Tibial artery (tissue), 4 donors: ENCODE data around the gene RPL23.

Experiments
- DNase-seq, 2 donors: peaks; one replicate each; pipeline ENCODE4 v3.0.0-alpha.2; 2019
- H3K27ac ChIP-seq, 2 donors: fragments of 200-600 bp; sonication (generic) in 1 of 2; 1 replicate in 1 of 2; 2 replicates in 1 of 2; pipeline ENCODE4 v1.5.1; 2018 to 2019; ENCODE audit warnings: mild to moderate bottlenecking in 1 of 2
- H3K27me3 ChIP-seq, 2 donors: fragments of 200-600 bp; sonication (generic) in 1 of 2; one replicate each; pipeline versions ENCODE4 v1.5.1 to v1.6.0; 2016 to 2019
- H3K36me3 ChIP-seq, 3 donors: fragments of 200-600 bp; sonication (generic) in 2 of 3; one replicate each; pipeline ENCODE4 v1.5.1; 2016 to 2019; ENCODE audit warnings: mild to moderate bottlenecking in 2 of 3
- H3K4me1 ChIP-seq, 4 donors: fragments of 200-600 bp; sonication (generic) in 2 of 4; 1 replicate in 3 of 4; 2 replicates in 1 of 4; pipeline ENCODE4 v1.5.1; 2016 to 2019
- H3K4me3 ChIP-seq, 2 donors: fragments of 200-600 bp; sonication (generic) in 1 of 2; 1 replicate in 1 of 2; 2 replicates in 1 of 2; pipeline ENCODE4 v1.5.1; 2018 to 2019; ENCODE audit warnings: mild to moderate bottlenecking in 2 of 2
- H3K9me3 ChIP-seq, 3 donors: fragments of 200-600 bp; sonication (generic) in 1 of 3; one replicate each; pipeline ENCODE4 v1.5.1; 2016 to 2019
- intact Hi-C: fragments of 100-400 bp; cut with DNase I; formaldehyde crosslinking; loops from one replicate; pipeline ENCODE4 v1.15.0; 2023; ENCODE audit warnings: low total_unique reads
- TF ChIP-seq, protein P1 (sequence below), 2 experiments: fragments of 200-600 bp in 1 of 2; fragments of 450-650 bp in 1 of 2; IDR thresholded peaks; one replicate each; pipeline ENCODE4 v1.5.1; 2017 to 2019; ENCODE audit warnings: antibody characterized with exemption in 2 of 2, mild to moderate bottlenecking in 1 of 2, moderate library complexity in 1 of 2

RPL23 gene

DNA sequence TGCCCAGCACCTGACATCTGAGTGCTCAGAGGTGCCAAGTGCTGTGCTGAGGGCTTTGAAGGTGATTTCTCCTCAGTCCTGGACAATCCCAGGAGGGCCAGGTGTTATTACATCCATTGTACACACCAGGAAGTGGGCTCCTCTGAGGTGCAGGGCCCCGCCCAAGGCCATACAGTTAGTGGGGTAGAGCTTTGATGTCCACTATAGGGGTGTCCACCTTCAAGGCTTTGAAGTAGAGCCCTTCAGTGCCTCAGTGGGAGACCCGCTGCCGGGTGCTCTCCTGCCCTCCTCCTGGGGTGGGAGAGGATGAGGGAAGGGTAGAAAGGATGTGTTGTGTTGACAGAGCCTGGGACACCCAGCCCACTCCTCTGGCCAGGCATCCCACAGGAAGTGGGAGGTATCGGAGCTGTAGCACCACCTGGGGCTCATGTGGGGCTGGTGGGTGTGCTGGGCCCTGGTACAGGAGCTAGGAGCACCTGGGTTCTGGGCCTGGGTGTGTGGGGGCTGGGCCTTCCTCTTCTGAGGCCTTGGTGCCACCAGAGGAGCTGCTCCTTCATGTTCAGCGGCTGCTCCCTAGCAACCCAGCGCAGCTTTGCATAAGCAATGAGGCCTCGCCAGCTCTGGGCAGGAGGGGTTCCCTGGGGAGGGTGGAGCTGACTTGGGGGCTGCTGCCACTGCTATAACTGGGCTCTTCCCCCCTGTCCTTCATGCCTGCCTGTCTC is 23.8 kb upstream of the RPL23 start:
- intact Hi-C loops, result loop anchor here (10.0 kb wide), 1 partner anchor 288 kb away; the partner anchor contains the start of gene ARL5C
- Histone ChIP-seq H3K4me3 (peak overlapping the region in 1 of 2 donors; percentile 19), H3K27me3 (no peaks in the 10 kb centered on the region), H3K36me3 (peaks cover 10 to 18% (median 12%) of the 10 kb centered on the region in 3 donors), H3K27ac (peak overlapping the region; percentile 92 to 98), H3K9me3 (no peaks in the 10 kb centered on the region), H3K4me1 (peaks cover 6 to 100% (median 91%) of the 10 kb centered on the region in 4 donors)
- DNase-seq, result no peak
- TF ChIP-seq, protein P1, sequence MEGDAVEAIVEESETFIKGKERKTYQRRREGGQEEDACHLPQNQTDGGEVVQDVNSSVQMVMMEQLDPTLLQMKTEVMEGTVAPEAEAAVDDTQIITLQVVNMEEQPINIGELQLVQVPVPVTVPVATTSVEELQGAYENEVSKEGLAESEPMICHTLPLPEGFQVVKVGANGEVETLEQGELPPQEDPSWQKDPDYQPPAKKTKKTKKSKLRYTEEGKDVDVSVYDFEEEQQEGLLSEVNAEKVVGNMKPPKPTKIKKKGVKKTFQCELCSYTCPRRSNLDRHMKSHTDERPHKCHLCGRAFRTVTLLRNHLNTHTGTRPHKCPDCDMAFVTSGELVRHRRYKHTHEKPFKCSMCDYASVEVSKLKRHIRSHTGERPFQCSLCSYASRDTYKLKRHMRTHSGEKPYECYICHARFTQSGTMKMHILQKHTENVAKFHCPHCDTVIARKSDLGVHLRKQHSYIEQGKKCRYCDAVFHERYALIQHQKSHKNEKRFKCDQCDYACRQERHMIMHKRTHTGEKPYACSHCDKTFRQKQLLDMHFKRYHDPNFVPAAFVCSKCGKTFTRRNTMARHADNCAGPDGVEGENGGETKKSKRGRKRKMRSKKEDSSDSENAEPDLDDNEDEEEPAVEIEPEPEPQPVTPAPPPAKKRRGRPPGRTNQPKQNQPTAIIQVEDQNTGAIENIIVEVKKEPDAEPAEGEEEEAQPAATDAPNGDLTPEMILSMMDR (IDR thresholded peaks at IDR 0.05), result no peak

DNA sequence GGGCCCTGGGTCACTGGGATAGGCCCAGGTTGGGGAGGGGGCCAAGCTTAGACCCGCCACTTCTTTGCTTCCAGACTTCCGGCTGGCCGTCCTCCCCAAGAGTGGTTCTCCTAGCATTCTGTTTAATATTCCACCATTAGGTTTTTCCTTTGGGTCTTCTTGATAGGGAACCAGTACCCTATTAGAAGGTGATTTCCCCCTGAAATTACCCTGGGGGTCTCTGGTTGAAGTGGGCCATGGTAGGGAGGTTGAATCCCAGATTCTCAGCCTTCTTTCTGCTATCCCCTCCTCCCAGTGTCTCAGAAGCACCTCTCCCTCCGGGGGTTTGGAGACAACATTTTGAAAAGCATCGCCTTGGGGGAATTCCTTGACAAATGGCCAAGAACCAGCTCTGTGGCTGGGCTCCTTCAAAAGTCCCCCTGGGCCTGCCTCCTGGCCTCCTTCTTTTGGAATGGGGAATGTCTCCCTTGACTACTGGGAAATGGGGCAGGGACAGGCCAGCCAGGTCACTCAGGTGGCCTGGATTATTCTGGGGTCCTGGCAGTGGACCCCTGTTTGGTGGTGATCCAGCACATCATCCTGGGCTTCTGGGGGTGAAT is 22.1 kb upstream of the RPL23 start:
- TF ChIP-seq, protein P1 (IDR thresholded peaks at IDR 0.05), result no peak
- H3K27ac ChIP-seq, result peak overlapping the region; percentile 92 to 98
- H3K9me3 ChIP-seq, result no peaks in the 10 kb centered on the region
- peaks cover 10 to 18% (median 12%) of the 10 kb centered on the region in 3 donors for H3K36me3 ChIP-seq
- peaks cover 6 to 95% (median 84%) of the 10 kb centered on the region in 4 donors for H3K4me1 ChIP-seq
- no peaks in the 10 kb centered on the region for H3K27me3 ChIP-seq
- peak overlapping the region; percentile 26 to 96 for H3K4me3 ChIP-seq
- no peak for DNase-seq
- intact Hi-C loops, result loop anchor here (10.0 kb wide), 1 partner anchor 289 kb away; the partner anchor contains the start of gene ARL5C

DNA sequence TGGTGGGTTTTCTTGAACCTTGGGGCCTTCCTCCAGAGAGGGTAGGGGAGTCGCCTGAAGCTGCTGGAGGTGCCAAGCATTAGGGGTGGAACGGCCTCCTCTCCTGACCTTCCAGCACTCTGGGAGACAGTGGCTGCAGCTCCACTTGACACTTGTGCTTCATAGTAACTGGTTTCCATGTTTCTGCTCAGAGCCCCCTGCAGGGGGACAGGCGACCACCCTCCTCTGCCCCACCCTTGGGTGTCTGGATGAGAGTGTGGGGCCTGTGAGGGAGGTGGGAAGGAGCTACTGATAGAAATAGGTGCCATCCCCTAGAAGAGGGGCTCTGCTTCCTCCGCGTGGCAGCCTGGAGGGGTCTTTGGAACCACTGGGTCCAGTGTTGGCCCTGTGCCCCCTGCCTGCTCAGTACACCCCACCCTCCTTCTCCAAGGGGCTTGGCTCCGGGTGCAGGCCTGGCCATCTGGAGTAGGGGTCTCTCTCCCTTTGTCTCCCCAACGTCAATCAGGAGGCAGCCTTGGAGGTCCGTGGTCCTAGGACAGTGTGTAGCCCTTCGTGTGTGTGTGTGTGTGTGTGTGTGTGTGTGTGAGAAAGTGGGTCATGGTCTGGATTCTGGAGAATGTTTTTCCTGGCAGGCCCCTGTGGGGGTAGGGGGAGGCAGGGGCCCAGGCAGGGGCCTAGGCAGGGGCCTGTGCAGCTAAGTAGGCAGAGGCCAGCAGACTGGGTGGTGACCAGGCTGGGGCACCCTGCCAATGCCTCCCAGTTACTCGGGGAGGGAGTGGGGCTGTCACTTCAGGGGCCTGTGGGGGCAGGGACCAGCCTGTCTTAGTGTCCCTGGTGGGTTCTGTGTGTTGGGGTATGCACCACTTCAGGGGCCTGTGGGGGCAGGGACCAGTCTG is 21.2 kb upstream of the RPL23 start:
- peak in 1 of 2 donors; percentile 87 for DNase-seq
- no peaks in the 10 kb centered on the region for H3K27me3 ChIP-seq
- intact Hi-C loops, result loop anchor here (10.0 kb wide), 1 partner anchor 290 kb away; the partner anchor contains the start of gene ARL5C
- TF ChIP-seq, protein P1 (IDR thresholded peaks at IDR 0.05), result no peak
- no peaks in the 10 kb centered on the region for H3K9me3 ChIP-seq
- H3K4me1 ChIP-seq, result peaks cover 6 to 87% (median 76%) of the 10 kb centered on the region in 4 donors
- peak overlapping the region; percentile 26 to 96 for H3K4me3 ChIP-seq
- peak overlapping the region; percentile 92 to 98 for H3K27ac ChIP-seq
- peaks cover 10 to 18% (median 12%) of the 10 kb centered on the region in 3 donors for H3K36me3 ChIP-seq

DNA sequence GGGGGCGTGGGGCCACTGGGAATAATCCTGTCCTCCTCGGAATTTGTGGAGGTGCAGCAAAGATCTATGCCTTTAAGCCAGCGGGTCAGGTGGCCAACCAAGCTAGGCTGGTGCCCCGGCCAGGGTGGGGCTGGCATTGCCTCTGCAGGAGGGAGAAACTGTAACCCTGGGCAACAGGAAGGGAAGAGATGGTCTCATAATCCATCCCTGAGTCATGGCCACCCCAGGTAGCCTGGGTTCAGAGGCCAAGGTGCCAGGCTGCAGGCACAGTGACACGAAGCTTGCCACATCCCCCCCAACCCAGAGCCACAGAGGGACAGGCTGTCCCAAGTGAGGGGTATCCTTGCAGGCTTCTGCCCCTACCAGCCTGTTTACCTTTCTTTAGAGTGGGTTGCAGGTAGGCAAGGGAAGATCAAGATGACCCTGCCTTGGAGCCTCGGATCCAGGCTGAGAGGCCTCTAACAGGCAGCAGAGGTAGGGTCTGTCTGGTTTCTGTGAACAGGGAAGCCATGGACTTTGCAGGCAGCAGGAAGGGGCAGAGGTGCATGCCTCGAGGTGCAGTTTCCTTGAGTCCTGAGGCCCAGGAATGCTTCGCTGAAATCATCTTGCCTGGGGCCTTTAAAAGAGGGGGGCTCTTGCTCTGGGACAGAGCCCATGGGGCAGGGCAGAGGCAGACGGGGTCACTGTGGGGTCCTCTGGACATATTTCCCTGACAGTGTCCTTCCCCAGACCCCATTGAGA is 20.3 kb upstream of the RPL23 start:
- H3K36me3 ChIP-seq, result peaks cover 8 to 14% (median 10%) of the 10 kb centered on the region in 3 donors
- no peaks in the 10 kb centered on the region for H3K27me3 ChIP-seq
- peaks cover 6 to 79% (median 70%) of the 10 kb centered on the region in 4 donors for H3K4me1 ChIP-seq
- intact Hi-C loops, result loop anchor here (10.0 kb wide), 1 partner anchor 291 kb away; the partner anchor contains the start of gene ARL5C
- no peaks in the 10 kb centered on the region for H3K9me3 ChIP-seq
- H3K4me3 ChIP-seq, result peak overlapping the region; percentile 26 to 96
- TF ChIP-seq, protein P1 (IDR thresholded peaks at IDR 0.05), result no peak
- no peak for DNase-seq
- H3K27ac ChIP-seq, result peak overlapping the region; percentile 92 to 98
